Common myeloid progenitor, CD34-positive (primary cell): ENCODE data around the gene BCO1.

Source experiments
- CTCF ChIA-PET: fragments of 350-600 bp; sonication (Branson Sonifier 250); formaldehyde crosslinking; loops from one replicate; lab custom pipeline; 2021; ENCODE audit warnings: antibody characterized with exemption; lab: Charles Lee
- POLR2A ChIA-PET: fragments of 350-600 bp; sonication (Branson Sonifier 250); formaldehyde crosslinking; loops from one replicate; lab custom pipeline; 2021; ENCODE audit warnings: antibody characterized with exemption; lab: Charles Lee
- DNase-seq, 3 donors: peaks; one replicate each; pipeline versions ENCODE4 v3.0.0 to v3.0.0-alpha.2; 2013
- H3K27ac ChIP-seq, 2 experiments: 1 replicate in 1 of 2; 2 replicates in 1 of 2; pipeline ENCODE4 v1.7.0; 2013; ENCODE audit warnings: inconsistent platforms in 2 of 2, low read length in 2 of 2, mild to moderate bottlenecking in 2 of 2, low read depth in 1 of 2, moderate library complexity in 1 of 2; ENCODE audit not compliant: severe bottlenecking in 2 of 2, insufficient read depth in 1 of 2, poor library complexity in 1 of 2
- H3K27me3 ChIP-seq, 5 experiments: replicated peaks in 2 of 5; 1 replicate in 3 of 5; 2 replicates in 2 of 5; pipeline versions ENCODE4 v1.6.1 to v1.7.0; 2013; ENCODE audit warnings: low read length in 4 of 5, mild to moderate bottlenecking in 2 of 5, moderate library complexity in 2 of 5, inconsistent platforms in 1 of 5; ENCODE audit not compliant: insufficient read depth in 5 of 5, control insufficient read depth in 4 of 5
- H3K36me3 ChIP-seq, 4 experiments: 1 replicate in 2 of 4; 2 replicates in 2 of 4; pipeline versions ENCODE4 v1.6.1 to v1.7.0; 2013; ENCODE audit warnings: low read length in 3 of 4, control low read depth in 1 of 4, mild to moderate bottlenecking in 1 of 4; ENCODE audit not compliant: control insufficient read depth in 4 of 4, insufficient read depth in 4 of 4
- H3K4me1 ChIP-seq, 4 experiments: 1 replicate in 3 of 4; 2 replicates in 1 of 4; pipeline versions ENCODE4 v1.6.1 to v1.7.1; 2013; ENCODE audit warnings: low read length in 3 of 4, mild to moderate bottlenecking in 3 of 4, control low read depth in 1 of 4, inconsistent platforms in 1 of 4, moderate library complexity in 1 of 4; ENCODE audit not compliant: control insufficient read depth in 4 of 4, insufficient read depth in 4 of 4; ENCODE audit errors: control extremely low read depth in 1 of 4
- H3K4me3 ChIP-seq, 7 experiments: 1 replicate in 4 of 7; 2 replicates in 3 of 7; pipeline versions ENCODE4 v1.5.1 to v1.7.0; 2013; ENCODE audit warnings: mild to moderate bottlenecking in 7 of 7, low read length in 6 of 7, moderate library complexity in 6 of 7, inconsistent platforms in 2 of 7, low read depth in 2 of 7, control low read depth in 1 of 7; ENCODE audit not compliant: insufficient read depth in 4 of 7, control insufficient read depth in 1 of 7; ENCODE audit errors: extremely low read depth in 1 of 7
- H3K9me3 ChIP-seq, 5 experiments: 1 replicate in 4 of 5; 2 replicates in 1 of 5; pipeline versions ENCODE4 v1.6.1 to v1.7.1; 2013; ENCODE audit warnings: low read length in 4 of 5, mild to moderate bottlenecking in 2 of 5, inconsistent platforms in 1 of 5, low read depth in 1 of 5, moderate library complexity in 1 of 5; ENCODE audit not compliant: control insufficient read depth in 4 of 5, insufficient read depth in 2 of 5; ENCODE audit errors: control extremely low read depth in 1 of 5
- WGBS: methylation state at CpG from one replicate; pipeline ENCODE4 v1.1.5; 2013; ENCODE audit not compliant: insufficient coverage; 5-methylcytosine and 5-hydroxymethylcytosine counted together

The BCO1 gene

GRCh38 chr16:81273223-81273950, 34.9 kb downstream of the BCO1 start:
- H3K27me3 ChIP-seq: no peaks in the 10 kb centered on the region
- no peak overlapping the region for H3K27ac ChIP-seq
- DNase-seq: no peak
- ChIA-PET CTCF (no interaction called here), POLR2A (interaction anchor here (0.7 kb wide), 1 partner anchor 433 kb away, joined by 3 read pairs; no protein-coding TSS in a partner anchor)
- H3K4me1 ChIP-seq: no peaks in the 10 kb centered on the region
- H3K4me3 ChIP-seq: no peak overlapping the region
- 96% methylated on average over 9 of the region's 10 CpGs for WGBS
- no peaks in the 10 kb centered on the region for H3K9me3 ChIP-seq
- no peaks in the 10 kb centered on the region for H3K36me3 ChIP-seq

DNA sequence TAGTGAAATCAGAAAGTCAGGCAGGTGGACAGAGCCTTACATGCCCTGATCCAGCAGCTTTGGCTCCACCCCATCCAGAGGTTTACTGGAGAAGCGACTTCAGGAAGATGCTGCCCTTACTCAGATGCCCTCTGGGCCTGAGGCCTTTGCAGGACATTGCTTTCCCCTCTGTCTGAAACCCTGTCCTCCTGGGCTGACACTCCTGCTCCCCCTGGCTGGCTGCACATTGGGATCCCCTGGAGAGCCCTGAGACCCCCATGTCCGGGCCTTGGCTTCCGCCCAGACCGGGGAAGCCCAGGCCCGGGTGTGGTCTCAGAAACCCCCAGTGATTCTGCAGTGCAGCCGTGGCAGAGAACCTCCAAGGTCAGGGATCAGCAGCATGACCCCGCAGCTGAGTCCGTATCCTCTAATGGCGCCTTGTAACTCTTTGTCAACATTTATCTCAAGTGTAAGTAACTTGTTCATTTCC, 36.6 kb downstream of the BCO1 start:
- H3K27ac ChIP-seq: no peak overlapping the region
- H3K36me3 ChIP-seq: no peaks in the 10 kb centered on the region
- no peaks in the 10 kb centered on the region for H3K9me3 ChIP-seq
- H3K27me3 ChIP-seq: no peaks in the 10 kb centered on the region
- ChIA-PET CTCF (no interaction called here), POLR2A (no interaction called here)
- WGBS: 93% methylated on average over 9 of the region's 9 CpGs
- no peaks in the 10 kb centered on the region for H3K4me1 ChIP-seq
- no peak for DNase-seq
- no peak overlapping the region for H3K4me3 ChIP-seq

GRCh38 chr16:81275795-81276194, 37.3 kb downstream of the BCO1 start:
- H3K4me3 ChIP-seq: no peak overlapping the region
- H3K27me3 ChIP-seq: no peaks in the 10 kb centered on the region
- H3K4me1 ChIP-seq: peaks cover 0 to 5% (median 1%) of the 10 kb centered on the region in 4 experiments
- no peak for DNase-seq
- POLR2A ChIA-PET: no interaction called here
- H3K9me3 ChIP-seq: no peaks in the 10 kb centered on the region
- CTCF ChIA-PET: no interaction called here
- H3K36me3 ChIP-seq: no peaks in the 10 kb centered on the region
- 100% methylated on average over 8 of the region's 9 CpGs for WGBS
- no peak overlapping the region for H3K27ac ChIP-seq

DNA sequence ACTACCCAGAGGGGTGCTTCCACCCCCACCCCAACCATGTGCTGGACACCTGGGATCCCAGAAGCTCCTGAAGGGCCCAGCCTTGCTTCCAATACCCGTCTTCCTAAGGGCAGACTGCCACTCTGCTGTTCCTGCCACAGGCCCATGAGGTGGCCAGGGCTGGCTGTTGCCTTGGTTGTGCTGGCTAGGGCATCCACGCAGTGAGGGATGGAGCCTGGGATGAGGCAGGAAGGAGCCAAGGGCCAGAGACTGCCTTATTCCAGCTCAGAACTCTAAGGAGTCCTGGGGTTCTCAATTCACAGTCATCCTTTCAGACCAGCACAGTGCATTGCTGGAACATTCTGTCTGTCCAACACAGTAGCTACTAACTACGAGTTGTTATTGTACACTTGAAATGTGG, 37.8 kb downstream of the BCO1 start:
- no peak for DNase-seq
- CTCF ChIA-PET: no interaction called here
- no peaks in the 10 kb centered on the region for H3K9me3 ChIP-seq
- H3K4me1 ChIP-seq: peaks cover 0 to 10% (median 3%) of the 10 kb centered on the region in 4 experiments
- POLR2A ChIA-PET: no interaction called here
- H3K27me3 ChIP-seq: no peaks in the 10 kb centered on the region
- no peak overlapping the region for H3K27ac ChIP-seq
- H3K4me3 ChIP-seq: no peak overlapping the region
- no peaks in the 10 kb centered on the region for H3K36me3 ChIP-seq
- WGBS: 100% methylated on average over 2 of the region's 3 CpGs

DNA sequence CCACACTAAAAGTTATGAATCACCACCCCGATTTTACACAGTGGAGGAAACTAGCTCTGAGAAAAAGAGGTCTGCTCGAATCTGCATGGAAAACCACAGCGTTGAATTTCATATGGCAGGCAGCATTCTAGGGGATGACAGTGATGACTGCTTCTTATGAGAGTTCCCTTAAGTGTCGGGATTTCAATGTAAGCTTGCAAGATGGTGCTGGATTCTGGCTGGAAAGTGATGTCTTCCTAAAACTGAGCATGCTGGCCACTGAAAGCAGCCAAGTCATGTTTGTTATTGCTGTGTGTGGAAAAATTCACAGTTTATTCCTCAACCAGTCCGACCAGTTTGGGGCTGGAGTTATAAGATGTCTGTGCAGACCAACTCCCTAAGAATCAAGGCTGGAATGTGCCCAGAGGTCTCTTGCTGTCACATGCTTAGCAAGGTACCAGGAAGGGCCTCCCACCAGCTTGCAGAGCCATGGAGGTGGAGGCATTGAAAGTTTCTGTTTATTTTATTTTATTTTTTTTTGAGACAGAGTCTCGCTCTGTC, 39.1 kb downstream of the BCO1 start:
- 94% methylated on average over 5 of the region's 6 CpGs for WGBS
- Histone ChIP-seq H3K4me3 (no peak overlapping the region), H3K9me3 (no peaks in the 10 kb centered on the region), H3K4me1 (peaks cover 0 to 11% (median 4%) of the 10 kb centered on the region in 4 experiments), H3K36me3 (no peaks in the 10 kb centered on the region), H3K27me3 (no peaks in the 10 kb centered on the region), H3K27ac (no peak overlapping the region)
- DNase-seq: no peak
- POLR2A ChIA-PET: no interaction called here
- CTCF ChIA-PET: interaction anchor here (1.0 kb wide), 1 partner anchor 16 kb away, joined by 3 read pairs; no protein-coding TSS in a partner anchor

DNA sequence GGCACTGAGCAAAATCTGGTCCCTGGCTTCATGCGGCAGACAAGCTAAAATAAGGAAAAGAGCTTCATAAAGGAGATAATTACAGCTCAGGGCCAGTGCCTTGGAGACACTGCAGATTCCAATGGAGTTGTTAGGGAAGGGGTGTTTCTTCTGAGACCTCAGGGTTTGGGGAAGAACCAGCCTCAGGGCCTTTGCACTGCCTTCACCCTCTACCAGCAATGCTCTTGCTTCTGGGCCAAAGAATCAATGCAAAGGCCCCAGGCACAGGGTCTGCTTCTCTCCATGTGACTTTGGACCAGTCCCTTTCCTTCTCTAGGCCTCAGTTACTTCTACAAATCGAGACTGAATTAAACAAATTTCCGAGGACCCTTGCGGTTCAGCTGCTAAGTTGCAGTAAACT, 40.0 kb downstream of the BCO1 start:
- H3K4me3 ChIP-seq: no peak overlapping the region
- no peaks in the 10 kb centered on the region for H3K9me3 ChIP-seq
- ChIA-PET POLR2A (no interaction called here), CTCF (interaction anchor here (1.0 kb wide), 1 partner anchor 17 kb away, joined by 4 read pairs; no protein-coding TSS in a partner anchor)
- H3K4me1 ChIP-seq: peaks cover 0 to 11% (median 4%) of the 10 kb centered on the region in 4 experiments
- WGBS: 100% methylated on average over 1 of the region's 4 CpGs
- H3K36me3 ChIP-seq: no peaks in the 10 kb centered on the region
- no peaks in the 10 kb centered on the region for H3K27me3 ChIP-seq
- no peak overlapping the region for H3K27ac ChIP-seq
- DNase-seq: no peak

- Histone ChIP-seq H3K4me1 (peaks cover 0 to 11% (median 4%) of the 10 kb centered on the region in 4 experiments), H3K4me3 (no peak overlapping the region), H3K27ac (no peak overlapping the region), H3K36me3 (no peaks in the 10 kb centered on the region), H3K27me3 (no peaks in the 10 kb centered on the region), H3K9me3 (no peaks in the 10 kb centered on the region)
- ChIA-PET POLR2A (no interaction called here), CTCF (interaction anchor here (1.0 kb wide), 1 partner anchor 18 kb away, joined by 4 read pairs; no protein-coding TSS in a partner anchor)
- WGBS: no CpG with 5 or more reads among the region's 4 CpGs
- no peak for DNase-seq
Measured at GRCh38 chr16:81279392-81279791, 40.9 kb downstream of the BCO1 start.
